K562 (cell line): ENCODE results near the gene SNX30. TPM values are rescaled to one million over a fixed set of nuclear protein-coding genes. Genes with fewer than 3 reads are reported as not detected.

Experiments
- ATAC-seq: fragments of 200-7000 bp; cut with Tn5 transposase; 3 replicates; pipeline ENCODE4 v1.9.1; 2020; ENCODE audit warnings: moderate library complexity
- BruUV-seq: library from RNA; stranded (reverse); fragments of 400-500 nt; replicated peaks from 2 replicates; lab custom pipeline; 2021; lab: Mats Ljungman, UMichigan
- CTCF ChIA-PET: fragments of 300-600 bp; formaldehyde crosslinking; extraction: SDS; loops from one replicate; lab custom pipeline; 2021; ENCODE audit warnings: low intra/inter-chr PET ratio; lab: Yijun Ruan, JAX
- POLR2A ChIA-PET: fragments of 300-600, 350-650 bp; sonication (Branson Sonifier 250); formaldehyde crosslinking; extraction: SDS; loops from one replicate; lab custom pipeline; 2021; ENCODE audit warnings: antibody characterized with exemption, inconsistent platforms; lab: Yijun Ruan, JAX
- DNase-seq, 4 experiments: peaks; one replicate each; pipeline versions ENCODE4 v3.0.0 to v3.0.0-alpha.2; 2011 to 2018; ENCODE audit warnings: low spot score in 3 of 4, mixed read lengths in 3 of 4; ENCODE audit errors: extremely low read depth in 1 of 4
- FAIRE-seq: peaks from 2 replicates; lab custom pipeline; 2011; peaks lifted over from hg19 to GRCh38; lab: Jason Lieb, UNC
- H2AFZ ChIP-seq: 2 replicates; pipeline ENCODE4 v1.6.0; 2011; ENCODE audit warnings: low read depth, low read length, control low read depth, inconsistent platforms
- H3K27ac ChIP-seq: fragments of 200-600 bp; 3 replicates; pipeline ENCODE4 v1.8.0; 2011; ENCODE audit warnings: low read depth, mild to moderate bottlenecking, control low read depth, inconsistent platforms, low read length, moderate library complexity, mixed read lengths; ENCODE audit errors: extremely low read depth
- H3K27me3 ChIP-seq, 2 experiments: fragments of 300-600 bp in 1 of 2; 2 replicates in 1 of 2; 3 replicates in 1 of 2; pipeline versions ENCODE4 v1.6.0 to v1.8.0; 2011; ENCODE audit warnings: inconsistent platforms in 2 of 2, low read length in 2 of 2, mild to moderate bottlenecking in 1 of 2, mixed read lengths in 1 of 2, moderate library complexity in 1 of 2; ENCODE audit not compliant: control insufficient read depth in 2 of 2, insufficient read depth in 2 of 2
- H3K36me3 ChIP-seq: fragments of 300-600 bp; 3 replicates; pipeline ENCODE4 v1.8.0; 2011; ENCODE audit warnings: mild to moderate bottlenecking, low read length, inconsistent platforms; ENCODE audit not compliant: control insufficient read depth, insufficient read depth
- H3K4me1 ChIP-seq, 2 experiments: fragments of 200-600 bp in 1 of 2; replicated peaks in 1 of 2; 2 replicates in 1 of 2; 3 replicates in 1 of 2; pipeline versions ENCODE4 v1.5.1 to v1.8.0; 2011; ENCODE audit warnings: inconsistent platforms in 2 of 2, low read length in 2 of 2, mild to moderate bottlenecking in 1 of 2, mixed read lengths in 1 of 2, moderate library complexity in 1 of 2; ENCODE audit not compliant: control insufficient read depth in 2 of 2, insufficient read depth in 2 of 2
- H3K4me2 ChIP-seq: 2 replicates; pipeline ENCODE4 v1.6.1; 2011; ENCODE audit warnings: low read length, control low read depth, inconsistent platforms, mixed read lengths; ENCODE audit not compliant: insufficient read depth
- H3K4me3 ChIP-seq: fragments of 200-600 bp; sonication (generic), shearing (Covaris generic); 2 replicates; pipeline ENCODE4 v1.5.1; 2016; ENCODE audit warnings: control low read depth, inconsistent platforms
- H3K79me2 ChIP-seq: fragments of 200-600 bp; 3 replicates; pipeline ENCODE4 v1.8.0; 2011; ENCODE audit warnings: low read length, inconsistent platforms; ENCODE audit not compliant: control insufficient read depth, insufficient read depth
- H3K9ac ChIP-seq, 2 experiments: 2 replicates each; pipeline versions ENCODE4 v1.6.0 to v1.6.1; 2011; ENCODE audit warnings: low read depth in 2 of 2, low read length in 2 of 2, control low read depth in 1 of 2, inconsistent platforms in 1 of 2, mild to moderate bottlenecking in 1 of 2, mixed read lengths in 1 of 2; ENCODE audit not compliant: insufficient read depth in 1 of 2
- H3K9me1 ChIP-seq: one replicate; pipeline ENCODE4 v1.6.0; 2011; ENCODE audit warnings: inconsistent platforms, mild to moderate bottlenecking, low read length, moderate library complexity; ENCODE audit not compliant: control insufficient read depth, insufficient read depth
- H3K9me3 ChIP-seq: replicated peaks from 2 replicates; pipeline ENCODE4 v1.5.1; 2011; ENCODE audit warnings: low read depth, low read length, inconsistent platforms; ENCODE audit not compliant: control insufficient read depth, insufficient read depth
- H4K20me1 ChIP-seq: replicated peaks from 2 replicates; pipeline ENCODE4 v1.6.1; 2011; ENCODE audit warnings: low read length, inconsistent platforms, mixed read lengths; ENCODE audit not compliant: control insufficient read depth, insufficient read depth
- EGR1 ChIP-seq: fragments of 450-650 bp; conservative IDR thresholded peaks from 2 replicates; pipeline ENCODE4 v1.6.1; 2017; ENCODE audit warnings: mild to moderate bottlenecking
- MYBL2 ChIP-seq, 2 experiments: fragments of 450-650 bp in 1 of 2; sonication (generic) in 1 of 2; formaldehyde crosslinking in 1 of 2; IDR thresholded peaks; 2 replicates each; pipeline versions ENCODE4 v1.6.1 to v1.8.1; 2017 to 2022; ENCODE audit warnings: borderline replicate concordance in 1 of 2, inconsistent platforms in 1 of 2, low read depth in 1 of 2, mild to moderate bottlenecking in 1 of 2, missing genetic modification reagents in 1 of 2, moderate library complexity in 1 of 2
- ZNF263 ChIP-seq: sonication (generic); formaldehyde crosslinking; IDR thresholded peaks from 2 replicates; pipeline ENCODE4 v1.8.0; 2022; ENCODE audit warnings: mild to moderate bottlenecking, missing genetic modification reagents, borderline replicate concordance
- ZNF589 ChIP-seq: fragments of 200-800 bp; sonication (Bioruptor generic); IDR thresholded peaks from 2 replicates; pipeline ENCODE4 v1.6.1; 2016; ENCODE audit warnings: low read depth, missing genetic modification characterization, missing compliant biosample characterization
- WGBS: fragments of 100-300 bp; shearing (Covaris generic); methylation state at CpG from one replicate; pipeline ENCODE4 v1.1.6; 2016; ENCODE audit warnings: low coverage, mixed read lengths; ENCODE audit not compliant: insufficient coverage; ENCODE audit errors: missing lambda C conversion rate; 5-methylcytosine and 5-hydroxymethylcytosine counted together
- in situ Hi-C: fragments of 300-500 bp; cut with MboI; formaldehyde crosslinking; loops from 4 replicates; pipeline ENCODE4 v1.15.0; 2018; ENCODE audit warnings: inconsistent platforms, mixed read lengths
- intact Hi-C: fragments of 100-400 bp; cut with micrococcal nuclease; formaldehyde crosslinking; loops from 2 replicates; pipeline ENCODE4 v1.14.2; 2022
- polyA plus RNA-seq, 8 experiments: library from polyadenylated mRNA; depleted of rRNA in 4 of 8; stranded (reverse) in 5 of 8; unstranded in 3 of 8; fragments of >200 nt; fragmentation: Nextera tagmentation in 2 of 8; fragmentation: Illumina TruSeq in 1 of 8; extraction: Ambion mirVana in 2 of 8; extraction: Trizol in 1 of 8; gene quantifications; 2 replicates each; pipeline versions ENCODE4 v1.2.1 to v1.2.3, GENCODE V29; 2011 to 2014; ENCODE audit warnings: inconsistent platforms in 1 of 8, missing spikeins in 1 of 8
- total RNA-seq, 7 experiments: library from RNA; depleted of rRNA in 6 of 7; stranded (reverse); fragments of >200 nt in 6 of 7; fragmentation: Illumina TruSeq in 2 of 7; extraction: Trizol in 2 of 7; gene quantifications; 2 replicates each; pipeline versions ENCODE4 v1.2.1 to v1.2.3, GENCODE V29; 2011 to 2021; ENCODE audit warnings: low replicate concordance in 1 of 7
- TF ChIP-seq, protein P1 (sequence below): fragments of 450-650 bp; formaldehyde crosslinking; conservative IDR thresholded peaks from 2 replicates; pipeline ENCODE4 v1.4.0; 2022; ENCODE audit warnings: mild to moderate bottlenecking, missing genetic modification characterization
- TF ChIP-seq, protein P2 (sequence below): fragments of 450-650 bp; IDR thresholded peaks from 2 replicates; pipeline ENCODE4 v1.6.1; 2016

Gene SNX30
- total and polyA plus RNA-seq, 9 of the 15 experiments (the other 6 are each of a cell fraction or from before 2014, with no cell fraction given) = 0.76 to 5.9 (median 3.3) TPM

DNA sequence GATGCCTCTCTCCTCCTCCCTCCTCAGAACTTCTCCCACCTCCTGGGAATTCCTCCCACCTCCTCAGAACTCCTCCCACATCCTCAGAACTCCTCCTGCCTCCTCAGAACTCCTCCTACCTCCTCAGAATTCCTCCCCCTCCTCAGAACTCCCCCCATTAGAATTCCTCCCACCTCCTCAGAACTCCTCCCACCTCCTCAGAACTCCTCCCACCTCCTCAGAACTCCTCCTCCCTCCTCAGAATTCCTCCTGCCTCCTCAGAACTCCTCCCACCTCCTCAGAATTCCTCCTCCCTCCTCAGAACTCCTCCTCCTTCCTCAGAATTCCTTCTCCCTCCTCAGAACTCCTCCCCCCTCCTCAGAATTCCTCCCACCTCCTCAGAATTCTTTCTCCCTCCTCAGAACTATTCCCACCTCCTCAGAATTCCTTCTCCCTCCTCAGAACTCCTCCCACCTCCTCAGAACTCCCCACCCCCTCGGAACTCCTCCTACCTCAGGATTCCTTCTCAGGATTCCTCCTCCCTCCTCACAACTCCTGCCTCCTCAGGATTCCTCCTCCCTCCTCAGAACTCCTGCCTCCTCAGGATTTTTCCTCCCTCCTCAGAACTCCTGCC lies 116.2 kb downstream of the SNX30 start:
- peaks cover 5 to 13% of the 10 kb centered on the region in 2 experiments; a peak in 4 of 5 replicates for H3K4me1 ChIP-seq
- H3K4me2 ChIP-seq = peak overlapping the region; percentile 49
- H3K4me3 ChIP-seq = peak overlapping the region; percentile 31; the same call in 1 of the 2 replicates

More for the DNA sequence above, 116.2 kb downstream of the SNX30 start:
- Histone ChIP-seq H2AFZ (peak overlapping the region; percentile 86), H3K27ac (no peak overlapping the region; the same call in 2 of the 3 replicates), H3K79me2 (no peaks in the 10 kb centered on the region), H3K9me3 (no peaks in the 10 kb centered on the region), H4K20me1 (no peaks in the 10 kb centered on the region), H3K27me3 (no peaks in the 10 kb centered on the region), H3K9me1 (no peaks in the 10 kb centered on the region), H3K36me3 (no peaks in the 10 kb centered on the region), H3K9ac (no peak overlapping the region)
- DNase-seq (peak; percentile 19 to 46 (median 28)), FAIRE-seq (peak; percentile 59), ATAC-seq (peak; percentile 15; the same call in 1 of the 3 replicates)
- in situ Hi-C loops = no loop called here
- POLR2A ChIA-PET = no interaction called here
- CTCF ChIA-PET = no interaction called here
- intact Hi-C loops = no loop called here
- TF ChIP-seq MYBL2 (IDR thresholded peaks at IDR 0.05; ENCODE audit: low read depth) = no peak
- TF ChIP-seq MYBL2 (CRISPR knock-in tag; IDR thresholded peaks at IDR 0.05; ENCODE audit: borderline replicate concordance) = no peak
- TF ChIP-seq ZNF589 = 0 out of 2 replicates have a peak, but pooled peaks have one; percentile 25
- TF ChIP-seq, protein P1, sequence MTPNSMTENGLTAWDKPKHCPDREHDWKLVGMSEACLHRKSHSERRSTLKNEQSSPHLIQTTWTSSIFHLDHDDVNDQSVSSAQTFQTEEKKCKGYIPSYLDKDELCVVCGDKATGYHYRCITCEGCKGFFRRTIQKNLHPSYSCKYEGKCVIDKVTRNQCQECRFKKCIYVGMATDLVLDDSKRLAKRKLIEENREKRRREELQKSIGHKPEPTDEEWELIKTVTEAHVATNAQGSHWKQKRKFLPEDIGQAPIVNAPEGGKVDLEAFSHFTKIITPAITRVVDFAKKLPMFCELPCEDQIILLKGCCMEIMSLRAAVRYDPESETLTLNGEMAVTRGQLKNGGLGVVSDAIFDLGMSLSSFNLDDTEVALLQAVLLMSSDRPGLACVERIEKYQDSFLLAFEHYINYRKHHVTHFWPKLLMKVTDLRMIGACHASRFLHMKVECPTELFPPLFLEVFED (CRISPR knock-in tag) = 0 out of 2 replicates have a peak, but pooled peaks have one; percentile 14
- TF ChIP-seq EGR1 = peak; percentile 31
- TF ChIP-seq ZNF263 = peak; percentile 87
- TF ChIP-seq, protein P2, sequence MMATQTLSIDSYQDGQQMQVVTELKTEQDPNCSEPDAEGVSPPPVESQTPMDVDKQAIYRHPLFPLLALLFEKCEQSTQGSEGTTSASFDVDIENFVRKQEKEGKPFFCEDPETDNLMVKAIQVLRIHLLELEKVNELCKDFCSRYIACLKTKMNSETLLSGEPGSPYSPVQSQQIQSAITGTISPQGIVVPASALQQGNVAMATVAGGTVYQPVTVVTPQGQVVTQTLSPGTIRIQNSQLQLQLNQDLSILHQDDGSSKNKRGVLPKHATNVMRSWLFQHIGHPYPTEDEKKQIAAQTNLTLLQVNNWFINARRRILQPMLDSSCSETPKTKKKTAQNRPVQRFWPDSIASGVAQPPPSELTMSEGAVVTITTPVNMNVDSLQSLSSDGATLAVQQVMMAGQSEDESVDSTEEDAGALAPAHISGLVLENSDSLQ = no peak
- no TSS peak for BruUV-seq
- 0% methylated on average over 1 of the region's 1 CpG for WGBS
